Stimulated activated CD4-positive, alpha-beta T cell treated with anti-CD3 and anti-CD28 coated beads, Interleukin-15, amount 100 ng/mL, for 48 hours (primary cell): ENCODE measurements around the gene NGEF.
A peak's percentile ranks its signal among the peaks of the same experiment; 100 is the strongest.

Source experiments
- DNase-seq, 2 donors: peaks; one replicate each; pipeline ENCODE4 v3.0.0-alpha.2; 2020; ENCODE audit warnings: low read depth in 2 of 2

NGEF gene

GRCh38 chr2:232838406-232838874 is 174.6 kb downstream of the NGEF start:
- peak; percentile 19 to 46 for DNase-seq

- no peak for DNase-seq
These were observed 176.1 kb downstream of the NGEF start for GRCh38 chr2:232836934-232837333.

GRCh38 chr2:232835687-232836208 is 177.3 kb downstream of the NGEF start:
- no peak for DNase-seq

- no peak for DNase-seq
These were observed 179.2 kb downstream of the NGEF start for GRCh38 chr2:232833830-232834229.

- DNase-seq = no peak
These were observed 181.6 kb downstream of the NGEF start for GRCh38 chr2:232831496-232831895.

- no peak for DNase-seq
These were observed 183.1 kb downstream of the NGEF start for GRCh38 chr2:232829988-232830387.
